NOMO-1 (cell line): ENCODE data around the gene NOP14.
A peak's percentile ranks its signal among the peaks of the same experiment; 100 is the strongest.
"Not testable (repeated sequence)": the region's sequence is repeated elsewhere in the genome, so short reads cannot be mapped to it uniquely, and the experiment has no call there.

ENCODE experiments used
- DNase-seq, 2 experiments: peaks; one replicate each; lab custom pipeline; 2025; ENCODE audit not compliant: unreplicated experiment in 2 of 2; lab: John Stamatoyannopoulos, UW

The NOP14 gene

GRCh38 chr4:2963175-2963965, at the start of gene NOP14, which contains the start of gene GRK4:
Gene NOP14, minus strand, starts transcription at chr4:2963406. Its CDS starts 87 bp downstream, at chr4:2963319.
Gene GRK4, plus strand, starts transcription at chr4:2963571. Its CDS starts 500 bp downstream, at chr4:2964071.
- DNase-seq = peak; percentile 97 to 98

GRCh38 chr4:3011456-3012220, 48.4 kb upstream of the NOP14 start:
- no peak for DNase-seq

DNA sequence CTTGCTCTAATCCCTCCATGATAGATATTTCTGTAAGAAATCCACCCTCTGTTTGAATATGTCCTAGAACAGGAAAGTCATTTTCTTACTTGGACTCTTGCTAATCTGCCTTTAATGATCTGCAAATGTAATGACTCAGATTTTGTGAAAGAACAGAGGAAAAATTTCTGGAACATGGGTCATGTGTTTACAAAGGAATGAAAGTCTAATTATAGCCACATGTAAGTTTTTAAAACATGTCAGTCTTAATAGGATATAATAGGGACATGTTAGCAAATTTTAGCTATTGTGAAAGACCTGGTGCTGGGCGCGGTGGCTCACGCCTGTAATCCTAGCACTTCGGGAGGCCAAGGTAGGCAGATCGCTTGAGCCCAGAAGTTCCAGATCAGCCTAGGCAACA, 47.8 kb upstream of the NOP14 start:
- no peak for DNase-seq

DNA sequence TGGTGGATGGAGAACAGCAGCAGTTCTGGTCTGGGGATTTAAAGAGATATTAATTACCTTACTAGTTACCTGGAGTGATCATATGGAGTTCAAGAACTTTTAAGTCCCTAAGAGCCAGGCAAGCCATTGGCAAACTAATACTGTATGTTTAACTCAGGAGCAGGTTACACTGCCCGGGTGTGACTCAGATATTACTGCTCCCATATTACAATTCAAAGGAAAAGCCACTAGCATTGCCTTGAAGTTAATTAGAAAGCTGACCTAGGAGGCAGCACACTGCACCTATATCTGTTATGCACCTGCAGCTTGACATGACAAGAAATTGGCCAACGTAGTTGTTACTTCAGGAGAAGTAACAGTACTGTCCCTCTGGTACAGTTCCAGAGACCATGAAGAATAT, 47.4 kb upstream of the NOP14 start:
- no peak for DNase-seq

DNA sequence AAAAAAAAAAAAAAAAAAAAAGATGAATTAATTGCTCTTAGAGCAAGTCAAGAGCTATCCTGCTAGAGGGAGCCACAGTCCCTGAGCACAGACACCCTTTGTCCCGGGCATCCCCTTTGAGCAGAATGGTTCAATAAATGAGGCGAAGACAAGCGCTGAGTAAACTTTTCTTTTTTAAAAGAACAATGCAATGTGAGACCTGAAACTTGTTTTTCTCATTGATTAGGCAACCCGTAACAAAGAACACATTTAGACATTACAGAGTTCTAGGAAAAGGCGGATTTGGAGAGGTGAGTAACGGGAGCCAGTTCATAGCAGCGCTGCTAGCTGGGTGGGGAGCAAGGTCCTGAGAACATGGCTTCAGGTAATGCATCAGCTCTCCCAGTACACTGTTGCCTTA, 46.2 kb upstream of the NOP14 start:
- DNase-seq = peak in 1 of 2 experiments; percentile 1

- no peak for DNase-seq
Observed at GRCh38 chr4:3007724-3008123, 44.5 kb upstream of the NOP14 start.

DNA sequence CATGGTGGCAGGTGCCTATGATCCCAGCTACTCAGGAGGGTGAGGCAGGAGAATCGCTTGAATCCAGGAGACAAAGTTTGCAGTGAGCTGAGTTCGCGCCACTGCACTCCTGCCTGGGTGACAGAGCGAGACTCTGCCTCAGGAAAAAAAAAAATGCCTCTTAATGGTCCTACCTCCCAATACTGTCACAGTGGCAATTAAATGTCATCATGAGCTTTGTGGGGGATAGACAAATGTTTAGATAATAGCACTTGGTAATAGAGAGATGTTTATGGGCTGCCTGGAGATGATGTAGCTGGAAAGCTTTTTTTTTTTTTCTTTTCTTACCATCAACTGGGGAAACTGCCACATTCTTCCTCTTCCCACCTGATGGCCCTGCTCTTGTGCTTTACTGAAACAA, 33.2 kb upstream of the NOP14 start:
- no peak for DNase-seq

DNA sequence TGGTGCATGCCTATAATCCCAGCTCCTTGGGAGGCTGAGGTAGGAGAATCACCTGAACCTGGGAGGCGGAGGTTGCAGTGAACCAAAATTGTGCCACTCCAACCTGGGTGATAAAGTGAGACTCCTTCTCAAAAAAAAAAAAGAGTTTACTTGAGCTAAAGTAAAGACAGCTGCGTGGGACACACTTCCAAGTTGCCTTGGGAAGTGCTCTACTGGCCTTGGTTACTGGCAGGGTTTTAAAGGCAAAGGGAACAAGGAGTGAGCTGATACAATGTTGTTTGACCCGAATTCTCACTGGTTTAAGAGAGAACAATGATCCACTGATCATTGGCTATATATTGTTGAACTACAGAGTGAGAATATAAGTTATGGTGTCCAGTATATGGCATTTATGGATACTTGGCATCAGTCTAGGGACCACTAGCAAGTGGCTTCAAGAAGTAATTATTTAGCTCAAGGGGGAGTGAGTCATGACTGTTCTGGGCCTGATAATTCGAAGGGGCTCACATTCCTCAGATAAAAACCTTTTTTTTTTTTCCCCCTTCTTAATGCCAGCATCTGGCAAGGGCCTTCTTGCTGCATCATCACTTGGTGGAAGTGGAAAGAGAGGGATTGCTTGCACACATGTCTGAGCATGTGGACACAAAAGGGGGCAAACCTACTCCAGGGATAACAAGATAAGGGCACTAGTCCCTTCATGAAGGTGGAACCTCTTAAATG, 32.5 kb upstream of the NOP14 start:
- no peak for DNase-seq

DNA sequence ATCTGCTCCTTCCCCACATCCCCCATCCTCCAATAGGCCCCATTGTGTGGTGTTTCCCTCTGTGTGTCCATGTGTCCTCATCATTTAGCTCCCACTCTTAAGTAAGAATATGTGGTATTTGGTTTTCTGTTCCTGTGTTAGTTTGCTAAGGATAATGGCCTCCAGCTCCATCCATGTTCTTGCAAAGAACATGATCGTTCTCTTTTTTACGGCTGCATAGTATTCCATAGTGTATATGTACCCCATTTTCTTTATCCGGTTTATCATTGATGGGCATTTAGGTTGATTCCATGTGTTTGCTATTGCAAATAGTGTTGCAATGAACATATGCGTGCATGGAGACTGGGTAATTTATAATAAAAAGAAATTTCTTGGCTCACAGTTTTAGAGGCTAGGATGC, 31.7 kb upstream of the NOP14 start:
- DNase-seq = no peak

DNA sequence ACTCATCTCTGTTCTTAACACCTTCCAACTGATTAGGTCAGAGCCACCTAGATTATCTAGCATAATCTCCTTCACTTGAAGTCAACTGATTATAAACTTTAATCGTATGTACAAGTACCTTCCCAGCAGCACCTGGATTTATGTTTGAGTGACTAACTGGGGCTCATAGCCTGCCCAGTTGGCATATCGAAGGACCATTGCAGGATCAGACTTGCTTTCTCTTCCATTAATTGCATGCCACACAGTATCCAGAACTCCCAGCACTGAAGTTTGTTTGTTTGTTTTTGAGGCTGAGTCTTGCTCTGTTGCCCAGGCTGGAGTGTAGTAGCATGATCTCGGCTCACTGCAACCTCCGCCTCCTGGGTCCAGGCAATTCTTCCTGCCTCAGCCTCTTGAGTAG, 28.0 kb upstream of the NOP14 start:
- DNase-seq = no peak

DNA sequence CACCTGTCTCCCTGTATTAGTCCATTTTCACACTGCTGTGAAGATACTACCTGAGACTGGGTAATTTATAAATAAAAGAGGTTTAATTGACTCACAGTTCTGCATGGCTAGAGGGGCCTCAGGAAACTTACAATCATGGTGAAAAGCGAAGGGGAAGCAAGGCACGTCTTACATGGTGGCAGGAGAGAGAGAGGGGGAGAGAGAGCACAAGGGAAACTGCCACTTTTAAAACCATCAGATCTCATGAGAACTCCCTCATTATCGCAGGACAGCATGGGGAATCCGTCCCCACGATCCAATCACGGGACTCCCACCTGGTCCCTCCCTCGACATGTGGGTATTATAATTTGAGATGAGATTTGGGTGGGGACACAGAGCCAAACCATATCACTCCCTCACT, 20.5 kb upstream of the NOP14 start:
- not testable (repeated sequence) for DNase-seq

DNA sequence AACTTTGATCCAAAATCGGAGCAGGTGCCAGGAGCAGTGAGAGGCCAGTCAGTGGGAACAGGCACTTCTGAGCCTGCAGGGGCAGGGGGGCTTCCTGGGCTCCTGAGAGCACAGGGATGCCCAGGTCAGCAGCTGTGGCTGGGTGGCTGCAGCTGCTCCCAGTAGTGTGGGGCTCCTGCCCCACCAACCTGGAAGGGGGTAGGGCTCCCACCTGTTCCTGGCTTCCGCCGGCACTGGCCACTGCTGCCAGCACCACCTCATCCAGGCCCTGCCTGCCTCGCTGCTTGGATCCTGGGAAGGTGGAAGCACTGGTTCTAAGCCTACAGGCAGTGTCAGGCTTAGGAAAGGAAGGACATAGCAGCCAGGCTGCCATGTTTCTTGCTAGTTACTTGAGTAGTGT, 18.8 kb upstream of the NOP14 start:
- DNase-seq = no peak

GRCh38 chr4:2981256-2981819, 18.1 kb upstream of the NOP14 start:
- DNase-seq = no peak

DNA sequence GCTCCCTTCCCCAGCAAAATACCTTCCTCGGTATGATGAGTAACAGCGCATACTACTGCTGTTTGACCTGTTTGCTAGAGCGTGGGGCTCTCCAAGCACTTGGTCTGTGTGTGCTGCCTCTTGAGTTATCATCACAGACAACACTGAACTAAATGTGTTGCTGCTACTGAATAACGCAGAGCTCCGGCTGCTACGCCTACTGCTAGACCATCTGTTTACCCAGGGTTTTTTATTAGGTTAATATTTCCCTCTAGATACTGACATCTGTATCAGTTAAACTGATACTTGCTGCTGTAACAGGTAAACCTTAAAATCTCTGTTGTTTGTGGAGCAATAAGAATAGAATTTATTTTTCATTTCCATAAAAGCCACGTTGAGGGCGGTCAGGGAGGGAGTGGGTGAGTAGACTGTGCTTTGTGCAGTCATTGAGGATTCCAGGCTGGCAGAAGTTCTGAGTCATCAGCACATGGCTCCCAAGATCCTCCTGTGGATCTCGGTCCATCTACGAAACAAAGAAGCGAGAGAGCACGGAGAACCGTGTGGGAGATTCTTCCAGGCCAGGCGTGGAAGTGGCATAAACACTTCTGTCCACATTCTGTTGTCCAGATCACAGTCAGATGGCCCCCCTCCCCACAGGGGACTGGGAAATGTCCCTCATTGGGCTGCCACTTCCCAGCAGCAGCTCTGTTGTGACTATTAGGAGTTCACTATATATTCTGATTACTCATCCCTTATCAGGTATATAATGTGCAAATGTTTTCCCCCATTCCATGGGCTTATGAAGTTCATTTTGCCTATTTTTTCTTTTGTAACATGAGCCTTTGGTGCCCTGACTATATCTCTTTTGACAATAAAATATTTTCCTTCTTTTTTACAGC, 14.2 kb upstream of the NOP14 start:
- DNase-seq = no peak

DNA sequence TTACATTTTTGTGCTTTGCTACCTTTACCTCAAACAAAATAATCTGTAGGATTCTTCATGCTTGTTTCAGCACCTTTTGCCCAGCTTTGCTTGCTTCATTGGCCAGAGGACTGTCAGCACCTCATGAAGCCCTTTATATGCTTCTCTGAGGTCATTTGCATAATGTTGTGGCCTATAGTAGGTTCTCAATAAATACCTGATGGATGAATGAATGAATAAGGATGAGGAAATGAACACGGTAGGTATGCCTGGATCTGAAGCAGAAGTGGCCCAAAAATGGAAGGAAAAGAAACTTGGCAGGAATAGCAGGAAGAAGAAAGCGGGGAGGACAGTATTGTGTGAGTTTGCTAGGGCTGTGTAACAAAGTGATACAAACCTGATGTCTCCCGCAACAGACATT, 8.1 kb upstream of the NOP14 start:
- no peak for DNase-seq

- no peak for DNase-seq
Observed at GRCh38 chr4:2968381-2968780, 5.2 kb upstream of the NOP14 start.

DNA sequence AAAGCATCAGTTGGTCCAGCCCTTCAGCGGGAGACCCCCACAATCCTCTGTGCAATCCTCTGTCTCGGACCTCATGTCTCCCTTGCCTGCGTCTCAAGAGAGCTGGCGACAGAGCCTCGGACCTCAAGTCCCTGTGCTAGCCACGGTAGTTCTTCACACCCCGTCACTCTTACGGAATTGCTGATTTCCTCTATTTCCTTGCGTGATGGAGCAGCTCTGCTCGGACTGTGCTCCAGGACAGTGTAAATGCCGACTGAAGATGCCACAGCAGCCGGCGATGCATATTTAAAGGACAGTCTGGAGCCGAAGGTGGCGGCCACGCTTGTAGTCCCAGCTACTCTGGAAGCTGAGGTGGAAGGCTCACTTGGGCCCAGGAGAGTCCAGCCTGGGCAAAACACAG, 2.1 kb upstream of the NOP14 start:
- no peak for DNase-seq

DNA sequence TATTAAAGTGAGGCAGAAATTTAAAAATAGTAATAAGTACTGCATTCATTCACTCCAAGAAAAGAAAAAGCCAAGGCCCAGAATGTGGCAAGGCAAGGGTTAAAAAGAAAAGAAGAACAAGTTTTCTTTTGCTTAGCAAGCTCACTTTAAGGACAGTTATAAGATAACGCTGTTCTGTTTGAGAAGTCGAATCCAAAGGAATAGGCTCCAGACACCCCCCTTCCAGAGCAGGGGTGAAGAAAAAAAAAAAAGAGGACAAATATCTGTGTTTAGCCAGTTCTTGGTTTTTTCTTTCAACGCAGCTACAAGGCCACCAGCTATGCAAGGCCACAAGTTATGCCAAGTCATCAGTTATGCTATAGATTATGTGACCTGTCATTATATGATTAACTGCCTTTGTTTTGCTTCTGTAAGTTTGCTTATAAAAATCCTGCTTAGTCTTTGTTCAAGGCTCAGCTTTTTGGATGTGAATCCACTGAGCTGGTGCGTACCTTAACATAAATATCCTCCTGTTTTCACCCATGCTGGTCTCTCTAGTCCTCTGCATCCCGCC, 1.6 kb upstream of the NOP14 start:
- no peak for DNase-seq

DNA sequence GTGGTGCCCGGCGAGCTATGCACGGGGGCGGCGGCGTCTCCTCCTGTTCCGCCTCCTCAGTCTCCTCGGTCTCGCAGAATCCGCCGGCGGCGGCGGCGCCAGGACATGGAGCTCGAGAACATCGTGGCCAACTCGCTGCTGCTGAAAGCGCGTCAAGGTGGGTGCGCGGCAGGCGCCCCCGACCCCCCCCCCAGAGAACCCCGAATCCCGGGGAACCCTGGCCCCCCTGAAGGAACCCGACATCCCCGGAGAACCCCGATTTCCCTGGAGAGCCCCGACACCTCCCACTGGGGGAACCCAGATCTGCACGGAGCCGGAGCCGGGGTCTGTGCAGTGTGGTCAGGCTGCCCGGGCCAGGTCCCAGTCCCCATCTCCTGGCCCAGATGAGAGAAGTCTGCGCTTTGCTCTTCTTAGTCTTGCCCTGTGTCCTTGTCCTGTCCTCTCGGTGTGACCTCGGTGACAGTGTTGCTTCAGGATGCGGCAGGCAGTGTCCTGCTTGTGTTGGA, 813 bp upstream of the NOP14 start:
- DNase-seq = no peak
